ENCODE measurements around the gene FGF22. TPM values are rescaled to one million over a fixed set of nuclear protein-coding genes. Genes with fewer than 3 reads are reported as not detected.

The FGF22 gene
- total RNA-seq, 3 donors from 2014 or later = 0.33 to 0.48 TPM; not detected in 1

- Histone ChIP-seq H3K27ac (no peak overlapping the region), H3K36me3 (no peaks in the 10 kb centered on the region), H3K9me3 (no peaks in the 10 kb centered on the region), H3K4me3 (no peak overlapping the region), H3K4me1 (no peaks in the 10 kb centered on the region), H3K27me3 (no peaks in the 10 kb centered on the region)
- DNase-seq (ENCODE audit: low spot score in 2 of 2) = no peak
- intact Hi-C loops (cut with DNase I; ENCODE audit: low total_unique reads) = no loop called here
- TF ChIP-seq POLR2A (IDR thresholded peaks at IDR 0.05) (no peak), POLR2AphosphoS5 (IDR thresholded peaks at IDR 0.05) (no peak), CTCF (IDR thresholded peaks at IDR 0.05) (no peak)
Observed at GRCh38 chr19:686589-687297, 47.1 kb downstream of the FGF22 start.

- intact Hi-C loops (cut with DNase I; ENCODE audit: low total_unique reads) = no loop called here
- no peak for DNase-seq (ENCODE audit: low spot score in 2 of 2)
- TF ChIP-seq POLR2AphosphoS5 (IDR thresholded peaks at IDR 0.05) (no peak), CTCF (IDR thresholded peaks at IDR 0.05) (no peak), POLR2A (IDR thresholded peaks at IDR 0.05) (no peak)
Observed at GRCh38 chr19:687569-688166, 48.0 kb downstream of the FGF22 start.

GRCh38 chr19:688214-688613 lies 48.5 kb downstream of the FGF22 start:
- intact Hi-C loops (cut with DNase I; ENCODE audit: low total_unique reads) = no loop called here
- H3K27ac ChIP-seq = no peak overlapping the region
- no peak overlapping the region for H3K4me3 ChIP-seq
- H3K4me1 ChIP-seq = no peaks in the 10 kb centered on the region
- TF ChIP-seq POLR2AphosphoS5 (IDR thresholded peaks at IDR 0.05) (no peak), CTCF (IDR thresholded peaks at IDR 0.05) (no peak), POLR2A (IDR thresholded peaks at IDR 0.05) (no peak)
- peak in 1 of 2 donors; percentile 44 for DNase-seq (ENCODE audit: low spot score in 2 of 2)
- H3K36me3 ChIP-seq = no peaks in the 10 kb centered on the region
- H3K9me3 ChIP-seq = no peaks in the 10 kb centered on the region
- no peaks in the 10 kb centered on the region for H3K27me3 ChIP-seq

More at GRCh38 chr19:687569-688166, 48.0 kb downstream of the FGF22 start:
- Histone ChIP-seq H3K9me3 (no peaks in the 10 kb centered on the region), H3K4me1 (no peaks in the 10 kb centered on the region), H3K27ac (no peak overlapping the region), H3K36me3 (no peaks in the 10 kb centered on the region), H3K4me3 (no peak overlapping the region), H3K27me3 (no peaks in the 10 kb centered on the region)

GRCh38 chr19:688992-689391 lies 49.3 kb downstream of the FGF22 start:
- no peak for DNase-seq (ENCODE audit: low spot score in 2 of 2)
- TF ChIP-seq POLR2A (IDR thresholded peaks at IDR 0.05) (no peak), CTCF (IDR thresholded peaks at IDR 0.05) (no peak), POLR2AphosphoS5 (IDR thresholded peaks at IDR 0.05) (no peak)
- Histone ChIP-seq H3K4me3 (no peak overlapping the region), H3K9me3 (no peaks in the 10 kb centered on the region), H3K4me1 (no peaks in the 10 kb centered on the region), H3K27me3 (no peaks in the 10 kb centered on the region), H3K36me3 (no peaks in the 10 kb centered on the region), H3K27ac (no peak overlapping the region)
- intact Hi-C loops (cut with DNase I; ENCODE audit: low total_unique reads) = no loop called here

- Histone ChIP-seq H3K27me3 (peaks cover 0 to under 1% of the 10 kb centered on the region in 2 donors), H3K36me3 (no peaks in the 10 kb centered on the region), H3K4me3 (no peak overlapping the region), H3K9me3 (no peaks in the 10 kb centered on the region), H3K4me1 (no peaks in the 10 kb centered on the region), H3K27ac (no peak overlapping the region)
- TF ChIP-seq CTCF (IDR thresholded peaks at IDR 0.05) (no peak), POLR2AphosphoS5 (IDR thresholded peaks at IDR 0.05) (no peak), POLR2A (IDR thresholded peaks at IDR 0.05) (no peak)
- intact Hi-C loops (cut with DNase I; ENCODE audit: low total_unique reads) = no loop called here
- no peak for DNase-seq (ENCODE audit: low spot score in 2 of 2)
Observed at GRCh38 chr19:690203-690602, 50.5 kb downstream of the FGF22 start.

Data from breast epithelium (tissue), 4 donors.